Lower leg skin (tissue), 3 donors: Measurements from ENCODE around the gene LCK.

Experiments used
- CTCF ChIP-seq, 3 donors: fragments of 450-650 bp; IDR thresholded peaks; one replicate each; pipeline ENCODE4 v1.5.1; 2016; ENCODE audit warnings: antibody characterized with exemption in 3 of 3, mild to moderate bottlenecking in 3 of 3, moderate library complexity in 2 of 3
- POLR2A ChIP-seq, 2 donors: fragments of 450-650 bp; IDR thresholded peaks; one replicate each; pipeline ENCODE4 v1.6.1; 2016 to 2017; ENCODE audit warnings: antibody characterized with exemption in 2 of 2, mild to moderate bottlenecking in 1 of 2, moderate library complexity in 1 of 2

DNA sequence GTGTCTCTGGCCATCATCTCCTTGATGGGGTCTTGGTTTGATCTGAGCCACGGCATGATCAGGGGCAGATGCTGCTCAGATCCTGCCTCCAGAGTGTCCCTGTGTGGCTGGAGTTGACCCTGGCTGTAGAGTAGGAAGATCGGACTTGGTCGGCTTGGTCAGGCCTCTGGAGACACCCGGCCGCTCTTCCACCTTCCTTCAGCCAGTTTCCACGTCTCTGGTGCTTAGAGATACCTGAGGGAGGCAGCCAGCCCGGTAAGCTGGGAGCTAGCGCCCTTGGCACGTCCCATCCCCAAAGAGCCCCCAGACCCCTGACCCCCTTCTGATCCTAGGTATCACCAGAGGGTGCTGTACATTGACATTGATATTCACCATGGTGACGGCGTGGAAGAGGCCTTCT lies 76.1 kb downstream of the LCK start:
- TF ChIP-seq CTCF (IDR thresholded peaks at IDR 0.05): no peak
- no peak for TF ChIP-seq POLR2A (IDR thresholded peaks at IDR 0.05)
